ENCODE measurements around the gene MRPL55. TPM values are rescaled to one million over a fixed set of nuclear protein-coding genes. Genes with fewer than 3 reads are reported as not detected.
A peak's percentile ranks its signal among the peaks of the same experiment; 100 is the strongest.

MRPL55 gene
- total and polyA plus RNA-seq, 2 of the 4 experiments (the other 2 are of a cell fraction), result 48.9 to 95.4 TPM

DNA sequence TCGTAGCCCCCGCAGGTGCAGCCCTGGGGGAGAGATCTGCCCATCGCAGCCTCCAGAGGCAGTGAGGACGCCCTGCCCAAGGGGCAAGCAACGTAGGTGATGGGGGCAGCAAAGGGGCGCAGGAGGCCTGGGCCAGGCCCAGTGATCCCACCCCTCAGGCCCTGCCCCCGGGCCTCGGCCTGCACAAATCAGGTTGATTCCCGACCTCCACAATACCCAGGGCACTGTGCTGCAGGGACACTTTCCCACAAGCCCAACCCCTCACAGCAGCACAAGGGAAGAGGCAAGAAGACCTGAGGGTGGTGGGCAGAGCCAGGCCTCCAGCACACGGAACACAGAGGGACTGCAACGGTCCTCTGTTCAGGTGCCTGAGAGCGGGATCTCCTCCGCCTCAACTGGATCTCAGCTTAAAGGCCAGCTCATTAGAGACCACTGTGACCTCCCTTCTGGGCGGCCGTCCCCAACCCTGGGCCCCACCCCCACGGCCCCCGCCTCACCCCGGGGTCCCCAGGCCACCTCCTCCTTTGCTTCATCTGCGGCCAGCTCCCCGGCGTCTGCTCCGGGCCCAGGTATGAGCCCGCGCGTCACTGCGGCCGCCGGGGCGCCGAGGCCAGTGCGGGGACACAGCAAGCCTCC is 27.4 kb downstream of the MRPL55 start (continued):
- TF ChIP-seq CEBPB (IDR thresholded peaks at IDR 0.05; ENCODE audit: low read depth, low read length), result no peak
- no peak for TF ChIP-seq SMC3 (IDR thresholded peaks at IDR 0.05; ENCODE audit: low read depth, low read length)

DNA sequence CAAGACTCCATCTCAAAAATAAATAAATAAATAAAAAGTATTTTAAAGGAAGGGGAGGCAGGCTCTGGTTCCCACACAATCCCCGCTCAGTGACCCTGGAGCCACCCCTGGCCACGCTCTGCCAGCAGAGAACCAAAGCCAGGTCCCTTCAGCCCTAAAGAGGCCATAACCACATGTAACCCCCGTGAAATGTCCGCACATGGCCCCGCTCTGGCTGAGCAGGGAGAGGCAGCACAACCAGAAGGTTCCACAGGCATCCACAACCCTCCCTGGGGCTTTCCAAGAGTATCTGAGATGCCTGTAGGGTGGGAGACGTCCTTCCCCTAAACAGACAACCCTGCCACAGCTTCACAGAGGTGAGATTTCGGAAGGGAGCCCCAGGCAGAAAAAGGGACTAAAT is 28.0 kb downstream of the MRPL55 start:
- peak overlapping the region; percentile 100 for H3K4me2 ChIP-seq (ENCODE audit: low read depth, low read length)
- H2AK5ac ChIP-seq (ENCODE audit: low read depth, low read length), result no peak overlapping the region
- H2BK15ac ChIP-seq (ENCODE audit: low read depth, low read length), result no peak overlapping the region
- no peak overlapping the region for H2BK120ac ChIP-seq (ENCODE audit: low read depth, low read length)
- no CpG with 5 or more reads among the region's 7 CpGs for WGBS, 2 experiments (ENCODE audit: extremely low coverage in 2 of 2, insufficient read length in 1 of 2)
- ATAC-seq (ENCODE audit: low read depth) (no peak), DNase-seq (no peak)
- no peak overlapping the region for H2AFZ ChIP-seq (replicated peaks; ENCODE audit: low read length, poor library complexity)
- no peak overlapping the region for H3K23ac ChIP-seq (ENCODE audit: low read depth, low read length)
- TF ChIP-seq MAZ (IDR thresholded peaks at IDR 0.05; ENCODE audit: borderline replicate concordance, low read depth, low read length) (no peak), CHD1 (IDR thresholded peaks at IDR 0.05; ENCODE audit: low read depth, low read length) (no peak), FOS (IDR thresholded peaks at IDR 0.05; ENCODE audit: low read depth, low read length) (no peak), RFX5 (IDR thresholded peaks at IDR 0.05; ENCODE audit: low read depth, low read length) (no peak), MAFK (IDR thresholded peaks at IDR 0.05; ENCODE audit: low read depth, low read length) (no peak), RAD21 (IDR thresholded peaks at IDR 0.05; ENCODE audit: low read length) (no peak), NFE2L2 (IDR thresholded peaks at IDR 0.05; ENCODE audit: low read depth, low read length) (no peak), SMC3 (IDR thresholded peaks at IDR 0.05; ENCODE audit: low read depth, low read length) (no peak), BHLHE40 (IDR thresholded peaks at IDR 0.05; ENCODE audit: low read depth, low read length) (no peak), RCOR1 (IDR thresholded peaks at IDR 0.05; ENCODE audit: insufficient replicate concordance, low read length) (no peak)
- TF ChIP-seq, protein P1, sequence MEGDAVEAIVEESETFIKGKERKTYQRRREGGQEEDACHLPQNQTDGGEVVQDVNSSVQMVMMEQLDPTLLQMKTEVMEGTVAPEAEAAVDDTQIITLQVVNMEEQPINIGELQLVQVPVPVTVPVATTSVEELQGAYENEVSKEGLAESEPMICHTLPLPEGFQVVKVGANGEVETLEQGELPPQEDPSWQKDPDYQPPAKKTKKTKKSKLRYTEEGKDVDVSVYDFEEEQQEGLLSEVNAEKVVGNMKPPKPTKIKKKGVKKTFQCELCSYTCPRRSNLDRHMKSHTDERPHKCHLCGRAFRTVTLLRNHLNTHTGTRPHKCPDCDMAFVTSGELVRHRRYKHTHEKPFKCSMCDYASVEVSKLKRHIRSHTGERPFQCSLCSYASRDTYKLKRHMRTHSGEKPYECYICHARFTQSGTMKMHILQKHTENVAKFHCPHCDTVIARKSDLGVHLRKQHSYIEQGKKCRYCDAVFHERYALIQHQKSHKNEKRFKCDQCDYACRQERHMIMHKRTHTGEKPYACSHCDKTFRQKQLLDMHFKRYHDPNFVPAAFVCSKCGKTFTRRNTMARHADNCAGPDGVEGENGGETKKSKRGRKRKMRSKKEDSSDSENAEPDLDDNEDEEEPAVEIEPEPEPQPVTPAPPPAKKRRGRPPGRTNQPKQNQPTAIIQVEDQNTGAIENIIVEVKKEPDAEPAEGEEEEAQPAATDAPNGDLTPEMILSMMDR (conservative IDR thresholded peaks at IDR 0.05; ENCODE audit: low read depth, low read length), result no peak
- H4K5ac ChIP-seq (ENCODE audit: low read depth, low read length), result no peak overlapping the region
- no peaks in the 10 kb centered on the region for H3K27me3 ChIP-seq (ENCODE audit: control insufficient read depth, insufficient read depth, low read length)
- dilution Hi-C loops (cut with HindIII; ENCODE audit: low sequenced_read_pairs, unreplicated experiment) (no loop called here), in situ Hi-C loops (cut with MboI; ENCODE audit: low sequenced_read_pairs) (loop anchor here (10.0 kb wide), 1 partner anchor 316 kb away; no protein-coding TSS in a partner anchor), intact Hi-C loops (cut with micrococcal nuclease) (loop anchor here (5.0 to 10.0 kb wide), 4 partner anchors 84 to 596 kb away; partner anchors contain the start of gene WNT9A)
- no TSS peak for BruUV-seq (replicated peaks)
- H3K9ac ChIP-seq (ENCODE audit: low read depth, low read length), result peak overlapping the region; percentile 97
- peaks cover 10% of the 10 kb centered on the region; the same call in 1 of the 2 replicates for H3K9me1 ChIP-seq (ENCODE audit: insufficient read depth, low read length)
- ChIA-PET POLR2A (ENCODE audit: unreplicated experiment) (no interaction called here), CTCF (interaction anchor here (1.1 kb wide), 1 partner anchor 33 kb away, joined by 5 read pairs; no protein-coding TSS in a partner anchor)
- H3K14ac ChIP-seq (replicated peaks; ENCODE audit: low read depth, low read length), result no peak overlapping the region
- peak overlapping the region; percentile 82 for H3K4me3 ChIP-seq (ENCODE audit: insufficient read depth, low read depth, low read length)
- peaks cover 14% of the 10 kb centered on the region for H3K4me1 ChIP-seq (ENCODE audit: control insufficient read depth, insufficient read depth, low read length)
- no peaks in the 10 kb centered on the region for H3K9me3 ChIP-seq (ENCODE audit: control insufficient read depth, insufficient read depth, low read length)
- H2BK5ac ChIP-seq (ENCODE audit: low read depth, low read length, poor library complexity, severe bottlenecking), result no peak overlapping the region
- no peak overlapping the region for H3K18ac ChIP-seq (ENCODE audit: low read depth, low read length)
- H3K27ac ChIP-seq (ENCODE audit: insufficient read depth, low read length), result no peak overlapping the region; the same call in 1 of the 2 replicates
- peak overlapping the region; percentile 70 for H2AK9ac ChIP-seq (replicated peaks; ENCODE audit: low read depth, low read length, poor library complexity)
- no peak overlapping the region for H3K4ac ChIP-seq (ENCODE audit: low read depth, low read length)
- H3K79me1 ChIP-seq (ENCODE audit: low read depth in 1 of 2, low read length in 2 of 2), result peaks cover 3 to 30% of the 10 kb centered on the region in 2 experiments; a peak in 2 of 4 replicates
- H2BK20ac ChIP-seq (ENCODE audit: low read depth, low read length), result no peak overlapping the region
- H3K56ac ChIP-seq (ENCODE audit: extremely low read depth, insufficient read depth, low read length), result no peak overlapping the region
- peaks cover 2% of the 10 kb centered on the region; the same call in 1 of the 2 replicates for H3K36me3 ChIP-seq (ENCODE audit: control insufficient read depth, insufficient read depth, low read length)
- H4K8ac ChIP-seq (ENCODE audit: low read depth in 2 of 2, low read length in 2 of 2), result no peak overlapping the region; a peak in 1 of 4 replicates
- peaks cover 42% of the 10 kb centered on the region for H4K20me1 ChIP-seq (ENCODE audit: insufficient read depth, low read length)
- no peak overlapping the region for H4K91ac ChIP-seq (ENCODE audit: insufficient read depth, low read depth, low read length)
